GM12872 (cell line): ENCODE measurements around the gene TGFBI.
A peak's percentile ranks its signal among the peaks of the same experiment; 100 is the strongest.

ENCODE experiments used
- TF ChIP-seq, protein P1 (sequence below): IDR thresholded peaks from 3 replicates; pipeline ENCODE4 v1.5.1; 2011; ENCODE audit warnings: low read depth, mild to moderate bottlenecking, low read length, moderate library complexity; ENCODE audit not compliant: insufficient read depth

TGFBI gene

GRCh38 chr5:136034492-136034891 lies 5.7 kb downstream of the TGFBI start:
- TF ChIP-seq, protein P1, sequence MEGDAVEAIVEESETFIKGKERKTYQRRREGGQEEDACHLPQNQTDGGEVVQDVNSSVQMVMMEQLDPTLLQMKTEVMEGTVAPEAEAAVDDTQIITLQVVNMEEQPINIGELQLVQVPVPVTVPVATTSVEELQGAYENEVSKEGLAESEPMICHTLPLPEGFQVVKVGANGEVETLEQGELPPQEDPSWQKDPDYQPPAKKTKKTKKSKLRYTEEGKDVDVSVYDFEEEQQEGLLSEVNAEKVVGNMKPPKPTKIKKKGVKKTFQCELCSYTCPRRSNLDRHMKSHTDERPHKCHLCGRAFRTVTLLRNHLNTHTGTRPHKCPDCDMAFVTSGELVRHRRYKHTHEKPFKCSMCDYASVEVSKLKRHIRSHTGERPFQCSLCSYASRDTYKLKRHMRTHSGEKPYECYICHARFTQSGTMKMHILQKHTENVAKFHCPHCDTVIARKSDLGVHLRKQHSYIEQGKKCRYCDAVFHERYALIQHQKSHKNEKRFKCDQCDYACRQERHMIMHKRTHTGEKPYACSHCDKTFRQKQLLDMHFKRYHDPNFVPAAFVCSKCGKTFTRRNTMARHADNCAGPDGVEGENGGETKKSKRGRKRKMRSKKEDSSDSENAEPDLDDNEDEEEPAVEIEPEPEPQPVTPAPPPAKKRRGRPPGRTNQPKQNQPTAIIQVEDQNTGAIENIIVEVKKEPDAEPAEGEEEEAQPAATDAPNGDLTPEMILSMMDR, result no peak

- TF ChIP-seq, protein P1, result no peak
Measured at GRCh38 chr5:136034984-136035383, 6.2 kb downstream of the TGFBI start.

- TF ChIP-seq, protein P1, result no peak
Measured at GRCh38 chr5:136035837-136036236, 7.0 kb downstream of the TGFBI start.

GRCh38 chr5:136036293-136036911 lies 7.6 kb downstream of the TGFBI start:
- TF ChIP-seq, protein P1, result no peak

DNA sequence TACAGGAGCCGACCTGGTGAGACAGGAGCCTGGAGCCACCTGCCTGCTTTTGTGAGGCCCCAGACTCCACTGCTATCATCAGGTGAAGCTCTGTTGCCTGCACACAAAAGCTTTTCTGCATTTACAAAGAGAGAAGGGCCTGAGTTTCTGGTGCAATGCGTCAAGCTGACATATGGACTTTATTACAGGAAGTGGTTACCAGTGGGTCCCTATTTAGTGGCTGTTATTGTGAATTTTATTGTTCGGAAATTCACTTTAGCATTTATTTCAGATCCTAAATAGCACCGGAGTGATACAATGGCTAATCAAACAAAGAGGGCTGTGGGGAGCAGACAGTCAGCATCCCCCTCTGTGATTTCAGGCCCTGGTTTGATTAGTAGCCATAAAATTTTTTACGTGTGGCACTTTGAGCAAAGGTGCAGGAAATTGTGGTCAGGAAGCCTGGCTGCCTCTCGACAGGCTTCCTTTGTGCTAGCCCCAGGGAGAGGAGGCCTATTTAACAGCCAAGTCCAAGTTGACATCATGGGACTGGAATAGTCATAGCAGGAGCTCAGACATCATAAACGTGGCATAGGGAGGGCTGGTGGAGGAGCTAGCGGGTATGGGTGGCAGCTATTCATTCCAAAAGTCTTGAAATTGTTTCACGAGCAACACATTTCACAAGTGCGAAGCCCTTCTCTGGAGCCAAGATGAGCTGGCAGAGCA lies 8.4 kb downstream of the TGFBI start:
- TF ChIP-seq, protein P1, result no peak

DNA sequence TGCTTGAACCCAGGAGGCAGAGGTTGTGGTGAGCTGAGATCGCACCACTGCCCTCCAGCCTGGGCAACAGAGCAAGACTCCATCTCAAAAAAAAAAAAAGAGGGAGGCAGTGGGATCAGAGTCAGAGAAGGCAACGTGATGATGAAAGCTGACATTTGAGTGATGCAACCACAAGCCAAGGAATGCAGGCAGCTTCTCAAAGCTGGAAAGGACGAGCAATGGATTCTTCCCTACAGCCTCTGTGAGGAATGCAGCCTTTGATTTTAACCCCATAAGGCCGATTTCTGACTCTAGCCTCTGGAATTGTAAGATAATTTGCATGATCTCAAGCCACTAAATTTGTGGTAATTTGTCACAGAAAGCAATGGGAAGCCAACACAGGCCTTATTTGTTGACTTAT lies 9.8 kb downstream of the TGFBI start:
- TF ChIP-seq, protein P1, result no peak

DNA sequence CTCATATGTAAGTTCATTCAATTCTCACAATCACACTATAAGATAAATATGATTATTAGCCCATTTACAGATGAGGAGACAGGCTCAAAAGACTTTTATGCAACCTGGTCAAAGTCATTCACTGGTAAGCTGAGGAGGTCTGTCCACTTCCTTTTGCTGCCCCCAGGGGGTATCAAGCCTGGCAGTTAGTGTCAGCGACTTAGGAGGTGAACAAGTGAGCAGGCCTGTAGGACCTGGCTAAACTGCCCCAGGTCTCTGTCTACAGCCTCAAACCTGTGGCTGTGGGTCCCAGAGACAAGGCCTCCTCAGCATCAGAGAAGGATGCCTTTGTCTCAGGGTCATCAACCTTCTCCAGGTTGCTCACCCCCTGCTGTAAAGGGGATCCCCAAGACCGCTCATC lies 10.4 kb downstream of the TGFBI start:
- TF ChIP-seq, protein P1, result 0 out of 3 replicates have a peak, but pooled peaks have one; percentile 16
